Endothelial cell of hepatic sinusoid (primary cell): ENCODE results near the gene CPLX1.

Source experiments
- in situ Hi-C: cut with HindIII; loops from 2 replicates; pipeline ENCODE4 v1.10.0; 2017; ENCODE audit warnings: low sequenced_read_pairs

Gene CPLX1

DNA sequence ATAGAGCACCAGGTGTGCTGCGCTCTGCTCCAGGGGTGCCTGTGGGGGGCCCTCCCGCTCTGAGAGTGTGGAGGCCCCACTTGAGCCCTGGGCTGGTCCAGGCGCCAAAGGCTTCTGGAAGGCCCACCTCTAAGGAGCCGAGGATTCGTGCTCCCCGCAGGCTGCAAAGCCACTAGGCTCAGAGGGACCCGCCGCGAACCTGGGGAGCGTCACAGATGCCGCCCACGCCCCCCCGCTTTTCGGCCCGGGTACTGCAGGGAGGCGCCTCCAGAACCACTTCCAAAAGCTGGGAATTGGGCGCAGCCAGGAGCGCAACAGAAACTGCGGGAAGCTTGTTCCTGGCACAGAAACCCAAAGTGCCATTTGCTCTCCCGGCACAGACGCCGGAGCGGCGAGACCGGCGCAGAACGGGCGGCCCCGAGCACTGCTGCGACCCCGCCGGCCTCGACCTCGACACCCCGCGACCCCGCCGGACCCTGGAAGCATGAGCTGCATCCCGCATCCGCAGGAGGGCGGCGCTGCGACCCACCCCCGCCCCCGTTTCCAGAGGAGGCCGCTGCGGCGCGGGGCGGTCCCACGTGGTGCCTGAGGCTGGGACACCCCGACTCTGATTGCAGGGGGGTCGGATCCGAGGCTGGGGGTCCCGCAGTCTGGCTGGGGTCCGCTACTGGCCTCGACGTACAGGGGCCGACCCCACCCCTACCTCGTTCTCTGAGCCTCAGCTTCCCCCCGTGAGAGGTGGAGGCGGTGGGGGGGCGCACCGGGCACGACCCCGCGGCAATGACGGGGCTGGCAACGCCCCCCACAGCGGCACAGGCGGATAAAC lies 30.8 kb downstream of the CPLX1 start:
- in situ Hi-C loops = loop anchor here (5.0 kb wide), 1 partner anchor 52 kb away; no protein-coding TSS in a partner anchor

DNA sequence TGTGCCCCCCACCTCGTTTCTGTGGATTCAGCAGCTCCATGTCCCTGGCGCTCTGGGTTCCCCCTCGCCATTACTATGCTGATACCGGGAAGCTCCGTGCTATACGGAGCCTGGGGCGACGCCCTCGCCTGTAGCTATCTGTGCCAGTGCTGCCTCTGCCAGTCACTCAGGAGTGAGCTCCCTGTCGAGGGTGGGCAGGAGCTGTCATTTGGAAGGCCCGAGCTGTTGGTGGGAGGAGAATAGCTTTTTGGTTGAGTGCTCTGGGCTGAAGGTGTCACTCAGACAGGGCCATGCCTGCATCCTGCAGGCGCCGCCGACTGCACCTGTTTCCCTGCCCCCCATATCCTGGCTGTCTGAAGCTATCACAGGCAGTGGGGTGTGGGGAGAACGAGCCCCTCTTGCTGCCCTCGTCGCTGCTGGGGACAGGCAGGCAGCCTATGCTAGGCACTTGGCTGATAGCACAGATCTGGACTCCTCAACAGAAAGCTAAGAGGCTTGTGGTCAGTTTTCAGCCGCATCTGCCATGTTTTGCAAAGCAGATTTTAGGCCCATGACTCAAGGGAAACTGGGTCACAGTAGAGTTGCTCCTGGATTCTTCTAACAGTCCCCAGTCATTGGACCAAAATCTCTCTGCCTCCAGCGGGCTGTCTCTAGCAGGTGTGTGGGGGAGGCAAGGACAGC lies 31.8 kb downstream of the CPLX1 start:
- in situ Hi-C loops = no loop called here

DNA sequence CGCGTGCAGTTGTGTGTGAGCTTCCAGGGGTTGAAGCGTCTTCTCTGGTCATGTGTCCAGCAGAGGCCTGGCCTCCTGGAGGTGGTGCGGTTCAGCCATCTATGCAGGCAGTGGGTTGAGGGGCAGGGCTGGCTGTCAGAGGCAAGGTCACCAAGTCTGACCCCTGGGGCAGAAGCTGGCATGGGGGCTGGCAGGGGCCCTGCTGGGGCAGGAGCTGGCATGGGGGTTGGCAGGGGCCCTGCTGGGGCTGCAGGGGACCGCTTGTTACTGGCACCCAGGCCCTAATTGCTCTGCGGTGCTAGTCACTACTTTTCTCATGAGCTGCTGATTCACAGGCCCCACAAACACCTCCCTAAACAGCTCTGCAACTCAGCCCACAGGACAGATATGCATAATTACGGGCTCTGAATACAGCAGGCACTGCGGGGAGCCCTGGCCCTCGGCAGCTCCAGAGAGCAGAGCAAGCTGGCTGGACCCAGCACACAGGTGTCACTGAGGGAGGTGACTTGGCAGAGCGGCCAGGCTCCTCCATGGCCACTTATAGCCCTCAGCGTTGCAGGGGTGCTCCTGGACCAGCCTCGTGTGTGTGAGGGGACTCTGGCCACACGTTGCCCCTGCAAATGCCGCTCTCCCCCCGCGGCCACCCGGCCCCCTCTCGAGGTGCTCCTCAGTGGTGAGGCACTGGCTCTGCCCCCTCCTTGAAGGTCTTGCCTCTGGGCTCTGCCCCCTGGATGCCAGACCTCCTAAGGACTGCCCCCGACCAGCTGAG lies 32.7 kb downstream of the CPLX1 start:
- in situ Hi-C loops = no loop called here

DNA sequence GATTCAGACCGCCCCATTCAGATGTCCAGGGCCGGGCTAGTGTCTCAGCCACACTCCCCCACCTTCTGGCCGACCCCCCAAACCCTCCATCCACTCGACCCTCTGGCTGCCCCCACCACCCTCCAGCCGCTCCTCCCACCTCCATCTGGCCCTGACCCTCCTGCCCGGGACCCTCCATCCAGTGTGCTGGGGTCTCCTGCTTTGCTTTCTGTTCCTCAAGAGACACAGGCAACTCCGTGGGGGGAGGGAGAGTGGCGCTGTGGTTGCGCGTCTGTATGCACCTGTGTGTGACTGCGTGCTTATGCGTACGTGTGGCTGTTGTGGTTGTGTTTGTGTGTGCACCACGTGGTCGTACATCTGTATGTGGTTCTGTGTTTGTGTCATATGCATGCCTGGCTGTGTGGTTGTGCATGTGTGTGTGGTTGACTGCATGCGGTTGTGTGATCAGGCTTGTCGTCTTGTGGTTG lies 33.3 kb downstream of the CPLX1 start:
- in situ Hi-C loops = no loop called here

DNA sequence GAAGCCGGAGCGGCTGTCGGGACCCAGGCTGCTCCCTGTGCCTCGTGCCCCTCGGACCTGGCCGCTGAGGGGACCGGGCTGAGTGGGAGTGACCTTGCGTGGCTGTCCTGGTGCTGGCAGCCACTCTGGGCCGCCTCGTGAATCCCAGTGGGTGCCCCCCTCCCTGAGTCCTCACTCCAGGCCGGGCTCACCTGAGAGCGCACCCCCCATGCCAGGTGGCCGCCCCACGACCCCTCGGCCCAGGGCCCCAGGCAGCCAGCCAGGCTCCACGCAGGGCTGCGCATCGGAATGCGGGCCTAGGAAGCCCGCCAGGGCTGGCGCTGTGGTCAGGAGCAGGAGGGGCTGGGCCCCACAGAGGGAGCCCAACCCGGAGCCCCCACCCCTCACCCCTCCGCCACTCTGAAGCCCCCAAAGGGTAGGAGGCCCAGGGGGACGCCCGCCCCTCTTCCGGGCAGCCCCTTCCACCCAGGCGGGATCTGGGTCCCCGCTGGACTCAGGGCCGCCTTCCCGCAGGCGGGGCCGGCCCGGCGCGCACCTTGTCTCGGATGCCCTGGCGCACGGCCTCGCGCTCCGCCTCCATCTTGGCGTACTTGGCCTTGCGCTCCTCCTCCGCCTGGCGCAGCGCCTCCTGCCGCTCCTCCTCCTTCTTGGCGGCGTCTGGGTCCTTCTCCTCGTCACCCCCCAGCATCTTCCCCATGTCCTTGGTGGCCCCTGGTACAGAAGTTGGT lies 33.9 kb downstream of the CPLX1 start:
- in situ Hi-C loops = no loop called here

DNA sequence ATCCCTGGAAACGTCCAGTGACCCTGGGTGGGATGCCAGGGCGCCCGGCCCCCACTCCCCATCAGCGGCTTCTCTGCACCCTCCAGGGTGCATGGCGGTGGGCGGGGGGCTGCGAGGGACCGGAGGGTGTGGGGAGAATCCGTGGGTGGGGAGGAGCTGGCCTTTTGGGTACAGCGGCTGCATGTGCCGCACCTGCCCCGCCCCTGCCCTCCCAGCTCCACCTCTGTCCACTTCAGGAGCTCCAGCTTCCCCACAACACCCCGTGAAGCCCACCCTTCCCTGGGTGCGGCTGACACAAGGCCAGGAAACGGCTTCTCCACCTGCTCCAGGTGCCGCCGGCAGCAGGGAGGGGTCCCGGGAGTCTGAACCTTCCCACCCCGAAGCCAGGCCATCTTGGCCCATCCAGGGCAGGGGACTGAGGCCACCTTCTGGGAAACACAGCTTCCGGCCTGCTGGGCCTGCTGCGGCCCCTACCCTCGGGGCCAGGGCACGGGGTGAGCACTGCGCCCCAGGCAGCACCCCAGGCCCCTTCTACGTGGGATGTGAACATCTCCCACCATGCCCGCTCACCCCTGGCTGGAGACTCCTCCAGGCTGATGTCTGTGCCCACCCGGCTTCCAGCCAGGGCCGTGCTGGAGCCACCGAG lies 34.6 kb downstream of the CPLX1 start:
- in situ Hi-C loops = no loop called here

DNA sequence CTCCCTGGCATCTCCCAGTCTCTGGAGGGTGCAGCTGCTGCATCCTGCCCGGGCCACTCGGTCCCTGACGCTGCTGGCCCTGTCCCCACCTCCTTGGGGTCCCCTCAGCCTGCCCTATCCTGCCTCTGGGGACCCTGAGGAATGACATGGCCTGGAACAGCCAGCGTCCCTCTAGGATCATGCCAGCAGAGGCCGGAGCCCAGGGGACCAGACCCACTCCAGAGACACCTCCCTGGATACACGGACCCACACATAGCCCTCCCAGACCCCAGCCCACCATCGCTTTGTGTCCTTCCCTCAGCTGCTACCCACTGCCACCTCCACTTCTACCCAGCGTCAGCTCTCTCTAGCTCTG lies 35.5 kb downstream of the CPLX1 start:
- in situ Hi-C loops = no loop called here

DNA sequence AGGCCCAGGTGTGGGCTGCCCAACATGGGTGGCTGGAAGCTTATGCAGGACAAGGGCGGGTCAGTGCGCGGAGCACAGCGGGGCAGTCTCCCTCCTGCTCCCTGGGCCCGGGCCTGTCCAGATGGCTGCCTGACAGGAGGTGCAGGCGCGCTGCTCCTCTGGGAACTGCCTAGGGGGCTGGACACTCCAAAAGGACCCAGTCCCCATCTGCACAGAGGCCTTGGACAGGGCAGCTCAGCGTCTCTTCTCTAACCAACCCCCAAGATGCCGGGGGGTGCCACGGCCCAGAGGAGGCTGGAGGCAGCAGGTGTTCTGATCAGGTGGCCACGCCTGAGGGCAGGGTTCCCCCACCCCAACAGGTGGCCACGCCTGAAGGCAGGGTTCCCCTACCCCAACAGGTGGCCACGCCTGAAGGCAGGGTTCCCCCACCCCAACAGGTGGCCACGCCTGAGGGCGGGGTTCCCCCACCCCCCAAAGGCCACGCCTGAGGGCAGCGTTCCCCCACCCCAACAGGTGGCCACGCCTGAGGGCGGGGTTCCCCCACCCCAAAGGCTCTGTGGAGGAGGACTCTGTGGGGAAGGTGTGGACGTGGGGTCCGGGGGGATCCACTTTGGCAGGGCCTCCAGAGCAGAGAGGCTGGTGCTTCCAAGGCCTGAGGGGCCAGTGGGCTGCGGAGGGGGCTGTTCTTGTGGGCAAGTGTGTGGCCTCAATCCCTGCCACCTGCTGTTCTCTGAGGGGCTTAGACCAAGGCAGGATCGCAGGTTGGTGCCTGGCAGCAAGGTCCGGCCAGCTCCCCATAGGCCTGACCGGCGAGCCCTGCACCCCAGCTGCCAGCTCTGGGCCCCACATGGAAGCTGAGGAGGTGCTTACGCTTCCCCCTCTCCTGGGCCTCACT lies 36.1 kb downstream of the CPLX1 start:
- in situ Hi-C loops = no loop called here

DNA sequence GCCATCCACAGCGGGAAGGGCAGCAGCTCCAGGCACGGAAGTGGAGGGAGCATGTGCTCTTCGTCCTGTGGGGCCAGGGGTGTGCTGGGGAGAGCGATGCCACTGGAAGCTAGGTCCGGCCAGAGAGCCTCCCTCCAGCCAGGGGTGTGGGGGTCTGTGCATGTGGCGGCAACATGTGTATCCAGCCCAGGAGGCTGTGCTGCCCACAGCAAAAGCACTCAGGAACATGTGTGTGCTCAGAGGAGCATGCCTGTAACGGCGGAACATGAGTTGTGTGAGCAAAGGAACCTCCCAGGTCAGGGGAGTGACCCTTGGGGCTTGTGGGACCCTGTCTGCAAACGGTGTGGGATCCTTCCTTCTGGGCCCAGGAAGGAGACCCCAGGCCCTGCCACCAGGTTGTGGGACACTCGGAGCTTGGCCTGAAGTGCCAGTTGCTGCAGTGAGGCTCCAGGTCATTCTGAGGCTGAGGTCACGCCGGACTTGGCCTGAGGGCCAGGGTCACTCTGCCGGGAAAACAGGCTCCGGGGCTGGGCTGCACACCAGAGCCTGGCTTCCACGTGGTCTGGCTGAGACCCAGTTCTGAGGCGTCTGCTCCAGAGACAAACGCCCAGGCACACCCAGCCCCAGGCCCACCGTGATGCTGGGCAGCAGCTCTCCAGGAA lies 37.2 kb downstream of the CPLX1 start:
- in situ Hi-C loops = no loop called here

DNA sequence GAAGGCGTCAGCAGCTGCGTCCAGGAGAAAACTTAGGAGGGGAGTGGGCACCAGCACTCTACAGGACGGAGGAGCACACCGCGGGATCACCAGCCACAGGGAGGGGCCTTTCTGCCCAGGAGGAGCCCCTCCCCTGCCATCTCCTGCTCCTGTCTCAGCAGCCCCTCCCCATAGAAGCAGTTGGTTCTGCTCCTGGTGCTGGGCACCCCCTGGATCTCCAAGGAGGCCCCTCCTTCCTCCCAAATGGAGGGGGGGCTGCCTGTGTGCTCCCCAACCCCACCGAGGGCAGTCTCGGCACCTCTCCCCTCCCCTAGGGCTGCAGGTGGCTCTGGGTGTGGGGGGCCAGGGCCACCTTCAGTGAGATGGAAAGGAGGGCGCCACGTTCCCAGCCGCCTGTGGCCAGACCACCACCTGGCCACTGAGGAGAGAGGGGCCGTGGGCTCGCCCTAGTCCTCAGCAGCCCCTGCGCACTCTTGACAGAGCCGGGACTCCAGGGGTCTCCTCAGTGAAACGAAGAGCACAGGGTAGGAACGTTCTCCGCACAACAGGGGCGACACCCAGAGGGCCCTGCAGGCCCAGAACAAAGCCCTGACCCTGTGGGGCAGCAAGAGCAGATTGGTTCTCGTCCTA lies 37.8 kb downstream of the CPLX1 start:
- in situ Hi-C loops = no loop called here

DNA sequence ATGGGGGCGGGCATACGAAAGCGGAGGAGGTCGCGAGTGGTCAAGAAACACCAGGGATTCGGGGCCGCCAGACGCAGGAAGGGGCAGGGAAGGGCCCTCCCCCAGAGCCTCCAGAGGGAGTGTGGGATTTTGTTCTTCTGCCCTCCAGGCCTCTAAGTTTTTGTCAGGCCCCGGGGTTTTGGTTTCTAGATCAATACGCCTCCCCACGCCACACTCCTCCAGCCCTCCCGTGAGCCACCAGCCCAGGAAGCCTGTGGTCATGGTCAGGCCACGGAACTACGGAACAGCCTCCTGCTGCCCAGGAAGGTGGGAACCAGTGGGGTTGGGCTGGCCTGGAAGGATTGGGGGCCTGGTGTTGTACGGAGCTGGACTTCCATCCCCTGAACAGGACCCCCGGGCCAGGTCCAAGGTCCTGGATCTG lies 38.4 kb downstream of the CPLX1 start:
- in situ Hi-C loops = no loop called here

DNA sequence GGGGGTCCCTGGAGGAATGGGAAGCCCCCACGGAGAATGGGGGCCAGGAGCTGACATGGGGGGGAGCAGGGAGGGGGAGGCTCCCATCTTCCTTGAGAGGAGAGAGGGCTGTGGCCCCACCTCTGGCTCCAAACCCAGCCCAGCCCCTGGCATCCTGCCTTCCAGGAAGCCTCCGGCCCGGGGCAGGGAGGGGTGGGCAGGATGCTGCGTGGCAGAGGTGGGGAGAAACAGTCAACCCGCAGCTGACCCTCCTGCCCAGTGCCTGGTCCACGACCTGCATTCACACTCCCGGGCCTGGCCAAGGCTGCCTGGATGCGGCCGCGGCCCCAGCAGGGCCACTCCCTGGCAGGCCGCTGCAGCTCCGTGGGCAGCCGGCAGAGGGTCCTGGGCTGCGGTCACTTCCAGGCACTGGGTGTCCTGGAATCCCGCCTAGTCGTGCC lies 39.0 kb downstream of the CPLX1 start:
- in situ Hi-C loops = no loop called here

DNA sequence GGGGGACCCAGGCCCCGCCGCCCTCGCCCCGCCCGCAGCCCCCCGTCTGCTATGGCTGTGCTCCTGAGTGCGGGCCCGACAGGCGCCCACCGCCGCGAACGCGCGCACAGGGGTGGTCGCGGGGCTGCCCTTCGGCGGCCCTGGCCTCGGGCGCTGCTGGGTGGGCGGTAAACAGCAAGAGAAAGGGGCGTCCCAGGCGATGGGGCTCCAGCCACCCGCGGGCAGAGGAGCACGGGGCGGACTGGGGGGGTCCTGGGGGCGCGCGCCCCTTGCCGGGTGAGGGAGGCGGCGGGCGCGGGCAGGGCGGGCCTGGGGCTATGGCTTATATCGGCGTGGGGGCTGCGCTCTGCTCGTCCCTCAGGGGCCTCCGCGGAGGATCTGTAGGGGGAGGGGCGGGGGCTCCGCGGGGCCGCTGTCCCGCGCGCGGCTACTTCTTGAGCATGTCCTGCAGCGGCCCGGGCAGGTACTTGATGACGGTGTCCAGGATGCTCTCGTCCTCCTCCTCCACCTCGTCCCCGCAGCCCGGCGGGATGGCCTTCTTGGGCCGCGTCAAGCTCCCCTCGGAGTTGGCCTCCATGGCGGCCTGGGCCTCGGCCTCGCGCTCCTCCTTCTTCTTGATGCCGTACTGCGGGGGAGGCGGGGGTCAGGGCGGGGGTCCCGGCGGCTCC lies 39.7 kb downstream of the CPLX1 start:
- in situ Hi-C loops = no loop called here

DNA sequence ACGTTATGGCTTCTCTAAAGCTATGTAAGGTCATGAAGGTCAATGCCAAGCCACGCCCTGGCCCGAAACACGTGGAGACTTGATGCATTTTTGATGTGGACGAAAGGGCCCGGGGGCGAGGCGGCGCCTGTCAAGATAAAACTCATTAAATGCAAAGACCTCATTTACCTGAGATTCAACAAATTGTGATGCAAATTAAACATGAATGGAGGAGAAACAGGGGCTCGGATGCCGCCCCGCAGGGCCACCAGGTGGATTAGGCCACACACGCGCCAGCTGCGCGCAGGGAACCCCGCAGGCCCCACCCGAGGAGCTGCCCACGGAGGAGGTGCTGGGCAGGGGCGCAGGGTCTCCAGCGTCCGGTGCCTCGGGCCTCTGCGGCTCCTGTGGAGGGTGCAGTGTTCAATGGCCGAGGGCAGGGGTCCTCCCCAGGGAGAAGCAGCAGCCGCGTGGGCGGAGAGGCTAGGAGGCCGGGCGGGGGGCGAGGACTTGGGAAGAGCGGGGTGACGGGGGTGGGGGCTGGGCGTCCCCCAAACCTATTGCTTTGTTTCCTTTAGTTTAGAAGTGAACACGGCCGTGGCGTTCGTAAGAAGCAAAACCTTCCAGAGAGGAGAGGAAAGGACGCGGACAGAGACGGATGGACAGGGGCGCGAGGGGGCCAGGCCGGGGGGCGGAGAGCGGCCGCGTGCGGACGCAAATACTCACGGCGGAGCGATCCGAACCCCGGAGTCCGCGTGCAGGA lies 40.4 kb downstream of the CPLX1 start:
- in situ Hi-C loops = no loop called here

DNA sequence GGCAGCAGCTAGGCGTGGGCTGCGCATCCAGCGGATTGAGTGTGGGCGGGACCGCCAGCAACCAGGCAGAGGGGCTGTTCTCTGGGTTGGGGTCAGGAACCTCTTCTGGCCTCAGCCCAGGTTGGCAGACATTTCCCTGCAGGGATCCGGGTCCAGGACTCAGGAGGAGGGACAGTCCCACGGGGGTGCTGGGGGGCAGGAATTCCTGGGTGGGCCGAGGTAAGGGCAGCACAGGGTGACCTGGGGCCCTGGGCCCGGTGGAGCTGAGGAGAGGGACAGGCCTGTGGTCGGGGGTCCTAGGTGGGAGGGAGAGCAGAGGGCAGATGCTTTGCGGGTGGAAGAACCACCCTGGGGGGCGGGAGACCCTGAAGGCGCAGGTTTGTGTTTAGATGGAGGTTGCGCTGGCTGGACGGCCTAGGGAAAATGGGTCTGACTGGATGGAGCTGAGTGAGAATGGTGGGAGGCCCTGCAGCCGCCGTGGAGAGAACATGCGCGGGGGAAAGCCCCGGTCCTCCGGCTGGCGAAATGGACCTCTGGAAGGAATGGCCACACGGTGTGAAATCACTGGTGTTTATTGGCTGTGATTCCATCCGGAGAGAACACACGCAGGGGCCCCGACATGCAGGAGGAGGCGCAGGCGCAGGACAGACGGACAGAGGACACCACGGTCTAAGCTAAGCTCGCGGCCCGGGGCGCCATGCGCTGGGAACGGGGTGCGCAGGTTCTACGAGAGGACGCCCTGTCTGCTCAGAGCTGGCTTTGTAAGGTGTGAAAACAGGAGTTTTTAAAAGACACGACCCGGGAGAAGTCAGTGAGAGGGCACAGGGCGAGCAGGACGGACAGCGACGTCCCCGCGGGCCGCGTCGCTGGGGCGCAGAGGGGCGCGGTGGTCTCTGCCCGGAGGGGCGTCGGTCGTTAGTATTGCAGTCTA lies 41.3 kb downstream of the CPLX1 start:
- in situ Hi-C loops = no loop called here
